ENCODE results near the gene SYNE1. TPM values are rescaled to one million over a fixed set of nuclear protein-coding genes. Genes with fewer than 3 reads are reported as not detected.

Gene SYNE1
- 15.9 to 21.8 TPM (median 16.2 TPM) in 5 replicates for total RNA-seq (2022; extraction: Qiagen RNA extraction)

GRCh38 chr6:152637296-152638047, at the start of gene SYNE1:
TSS of gene SYNE1 (minus strand) at chr6:152637362. CDS start at chr6:152628331, 9,031 bp downstream.

Other genes with a start within 250 kb of the SYNE1 start
- gene MYCT1, start 60.5 kb upstream of the SYNE1 start, total RNA-seq (2022; extraction: Qiagen RNA extraction) = 0.05 TPM in 1 of 5 replicates, not detected in the others
- gene VIP, start 113.4 kb upstream of the SYNE1 start, total RNA-seq (2022; extraction: Qiagen RNA extraction) = not detected in 5 replicates